Activated effector memory CD4-positive, alpha-beta T cell treated with anti-CD3 and anti-CD28 coated beads, Interleukin-2, amount 50 U/mL, for 16 hours (primary cell): ENCODE data around the gene GZMM.
A peak's percentile ranks its signal among the peaks of the same experiment; 100 is the strongest.

Experiments used
- DNase-seq: peaks from one replicate; pipeline ENCODE4 v3.0.0-alpha.2; 2020

Gene GZMM

DNA sequence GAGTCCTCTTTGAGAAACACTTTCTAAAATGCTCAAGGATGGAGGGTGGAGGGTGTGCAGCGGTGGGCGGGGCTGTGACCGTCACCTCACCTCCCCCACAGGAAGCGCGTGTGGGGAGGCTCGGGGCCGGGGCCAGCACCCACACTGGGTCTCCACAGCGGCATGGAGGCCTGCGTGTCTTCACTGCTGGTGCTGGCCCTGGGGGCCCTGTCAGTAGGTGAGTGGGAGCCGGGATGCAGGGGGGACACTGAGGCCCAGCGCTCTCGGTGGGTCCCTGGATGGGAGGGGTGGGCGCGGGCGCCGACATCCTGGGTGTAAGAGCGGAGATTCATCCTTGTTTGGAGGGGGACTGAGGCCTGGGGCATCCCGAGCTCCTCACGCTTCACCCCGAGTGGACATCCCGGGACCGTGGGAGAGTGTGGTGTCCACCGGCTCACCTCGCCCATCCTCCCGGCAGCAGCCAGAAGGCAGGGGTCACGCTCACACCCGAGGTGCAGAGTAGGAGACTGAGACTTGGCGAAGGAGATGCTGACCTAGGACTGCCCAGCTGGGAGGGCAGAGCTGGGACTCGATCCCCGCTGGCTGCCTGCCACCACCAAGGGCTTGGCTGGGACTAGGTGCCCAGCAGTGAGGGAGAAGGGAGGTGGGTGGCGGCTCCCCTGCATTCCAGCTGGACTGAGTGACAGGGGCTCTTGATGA, at the start of gene GZMM:
Gene GZMM, plus strand, starts transcription at position 144 of the 699 bp plus-strand sequence. Its CDS starts 19 bp downstream, at position 163.
- DNase-seq = peak; percentile 89

DNA sequence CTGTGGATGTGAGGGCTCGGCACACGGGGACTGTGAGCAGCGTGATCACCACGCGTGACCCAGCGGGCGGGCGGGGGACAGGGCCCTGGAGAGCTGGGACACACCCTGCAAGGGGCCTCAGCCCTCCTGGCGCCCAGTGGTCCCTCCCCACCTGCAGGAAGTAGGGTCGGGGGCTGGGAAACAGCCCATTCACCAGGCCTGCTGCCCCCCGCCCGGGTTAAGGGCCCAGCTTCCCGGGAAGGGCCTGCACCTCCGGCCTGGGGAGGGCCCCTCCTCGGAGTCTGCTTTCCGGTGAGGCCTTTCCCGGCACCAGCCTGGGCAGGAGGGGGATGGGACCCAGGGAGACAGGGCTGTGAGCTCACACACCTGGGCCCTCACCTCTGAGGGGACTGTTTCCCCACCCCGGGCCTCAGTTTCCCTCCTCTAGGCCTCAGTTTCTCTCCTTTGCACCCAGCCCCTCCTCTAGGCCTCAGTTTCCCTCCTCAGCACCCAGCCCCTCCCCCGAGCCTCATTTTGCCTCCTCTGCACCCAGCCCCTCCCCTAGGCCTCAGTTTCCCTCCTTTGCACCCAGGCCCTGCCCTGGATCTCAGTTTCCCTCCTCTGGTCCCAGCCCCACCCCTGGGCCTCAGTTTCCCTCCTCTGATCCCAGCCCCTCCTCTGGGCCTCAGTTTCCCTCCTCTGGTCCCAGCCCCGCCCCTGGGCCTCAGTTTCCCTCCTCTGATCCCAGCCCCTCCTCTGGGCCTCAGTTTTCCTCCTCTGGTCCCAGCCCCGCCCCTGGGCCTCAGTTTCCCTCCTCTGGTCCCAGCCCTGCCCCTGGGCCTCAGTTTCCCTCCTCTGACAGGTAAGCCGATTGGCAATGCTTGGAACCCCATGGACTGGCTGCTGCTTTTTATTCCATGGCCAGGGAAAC, 49.4 kb upstream of the GZMM start:
- DNase-seq = peak; percentile 60

DNA sequence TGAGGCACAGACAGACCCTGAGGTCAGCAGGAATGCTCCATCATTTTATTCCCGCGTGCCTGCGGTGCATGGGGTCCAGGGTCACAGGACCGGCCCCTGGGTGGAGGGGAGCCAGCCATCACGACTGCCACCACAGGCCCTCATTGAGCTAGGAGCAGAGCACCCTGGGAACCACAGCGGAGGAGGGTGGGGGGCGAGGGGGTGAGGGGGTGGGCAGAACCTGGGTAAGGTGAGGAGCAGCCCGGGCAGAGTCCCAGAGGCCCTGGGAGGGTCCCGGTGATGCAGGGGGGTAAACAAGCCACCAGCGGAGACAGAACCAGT, 48.8 kb upstream of the GZMM start:
- DNase-seq = peak; percentile 54

DNA sequence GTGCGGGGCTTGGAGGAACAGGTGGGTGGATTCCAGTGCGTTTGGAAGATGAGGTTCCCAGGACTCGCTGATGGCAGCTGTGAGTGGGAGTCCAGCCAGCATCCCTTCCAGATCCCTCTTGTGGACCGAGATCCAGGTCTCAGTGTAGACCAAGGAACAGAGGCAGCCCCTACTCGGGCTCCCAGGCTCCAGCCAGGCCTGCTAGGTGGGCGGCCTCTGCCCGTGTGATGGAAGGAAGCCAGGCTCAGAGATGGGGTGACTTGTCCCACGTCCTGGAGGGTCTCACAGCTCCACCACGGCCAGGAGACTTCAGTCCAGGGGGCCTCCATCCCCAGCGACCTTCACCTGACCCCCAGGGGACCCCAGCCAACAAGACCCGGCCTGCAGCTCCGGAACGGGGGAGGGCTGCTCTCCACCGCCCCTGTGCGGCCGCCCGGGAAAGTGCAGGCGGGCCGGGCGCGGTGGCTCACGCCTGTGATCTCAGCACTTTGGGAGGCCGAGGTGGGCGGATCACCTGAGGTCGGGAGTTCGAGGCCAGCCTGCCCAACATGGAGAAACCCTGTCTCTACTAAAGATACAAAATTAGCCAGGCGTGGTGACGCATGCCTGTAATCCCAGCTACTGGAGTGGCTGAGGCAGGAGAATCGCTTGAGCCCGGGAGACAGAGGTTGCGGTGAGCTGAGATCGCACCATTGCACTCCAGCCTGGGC, 48.3 kb upstream of the GZMM start:
- DNase-seq = peak; percentile 81

DNA sequence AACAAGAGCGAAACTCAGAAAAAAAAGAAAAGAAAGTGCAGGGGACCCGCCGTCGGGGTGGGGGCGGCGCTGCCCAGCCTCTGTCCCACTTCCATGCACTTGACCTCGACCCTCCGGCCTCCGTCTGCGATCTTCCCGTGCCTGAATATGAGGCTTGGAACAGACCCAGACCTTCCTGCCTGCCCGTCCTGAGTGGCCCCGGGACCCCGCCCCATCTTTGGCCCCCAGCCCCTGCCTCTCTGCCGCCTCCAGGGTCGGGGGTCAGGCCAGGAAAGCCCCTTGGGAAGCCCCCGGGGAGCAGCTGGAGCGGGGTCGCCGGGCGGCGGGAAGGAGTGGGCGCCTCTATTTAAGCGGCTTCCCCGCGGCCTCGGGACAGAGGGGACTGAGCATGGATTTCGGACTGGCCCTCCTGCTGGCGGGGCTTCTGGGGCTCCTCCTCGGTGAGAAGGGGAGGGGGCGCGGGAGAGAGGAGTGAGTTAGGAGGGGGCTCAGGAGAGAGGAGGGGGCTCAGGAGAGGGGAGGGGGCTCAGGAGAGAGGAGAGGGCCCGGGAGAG, 47.7 kb upstream of the GZMM start, which contains the start of gene MADCAM1:
Gene MADCAM1, plus strand, starts transcription at position 375 of the 554 bp plus-strand sequence. Its CDS starts 14 bp downstream, at position 389.
- DNase-seq = peak; percentile 58

DNA sequence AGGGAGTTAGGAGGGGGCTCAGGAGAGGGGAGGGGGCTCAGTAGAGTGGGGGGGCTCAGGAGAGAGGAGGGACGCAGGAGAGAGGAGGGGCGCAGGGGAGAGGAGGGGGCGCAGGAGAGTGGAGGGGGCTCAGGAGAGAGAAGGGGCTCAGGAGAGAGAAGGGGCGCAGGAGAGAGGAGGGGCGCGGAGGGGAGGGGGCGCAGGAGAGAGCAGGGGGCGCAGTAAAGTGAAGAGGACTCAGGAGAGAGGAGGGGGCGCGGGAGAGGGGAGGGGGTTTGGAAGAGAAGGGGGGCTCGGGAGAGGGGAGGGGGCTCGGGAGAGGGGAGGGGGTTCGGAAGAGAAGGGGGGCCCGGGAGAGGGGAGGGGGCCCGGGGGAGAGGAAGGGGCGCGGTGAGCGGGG, 46.9 kb upstream of the GZMM start:
- no peak for DNase-seq

DNA sequence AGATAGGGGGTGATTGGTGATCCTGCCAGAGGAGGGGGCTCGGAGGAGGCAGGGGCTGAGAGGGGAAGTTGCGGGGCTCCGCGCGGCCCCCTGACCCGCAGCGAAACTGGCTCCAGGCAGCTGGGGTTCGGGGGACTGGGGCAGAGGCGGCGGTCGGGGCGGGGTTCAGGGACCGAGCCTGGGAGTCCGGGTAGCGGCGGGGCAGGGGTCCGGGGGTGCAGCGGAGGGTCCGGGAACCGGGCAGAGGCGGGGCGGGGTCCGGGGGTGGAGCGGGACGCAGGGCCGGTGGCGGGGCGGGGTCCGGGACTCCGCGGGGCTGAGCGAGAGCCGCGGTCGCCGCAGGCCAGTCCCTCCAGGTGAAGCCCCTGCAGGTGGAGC, 46.4 kb upstream of the GZMM start:
- no peak for DNase-seq

DNA sequence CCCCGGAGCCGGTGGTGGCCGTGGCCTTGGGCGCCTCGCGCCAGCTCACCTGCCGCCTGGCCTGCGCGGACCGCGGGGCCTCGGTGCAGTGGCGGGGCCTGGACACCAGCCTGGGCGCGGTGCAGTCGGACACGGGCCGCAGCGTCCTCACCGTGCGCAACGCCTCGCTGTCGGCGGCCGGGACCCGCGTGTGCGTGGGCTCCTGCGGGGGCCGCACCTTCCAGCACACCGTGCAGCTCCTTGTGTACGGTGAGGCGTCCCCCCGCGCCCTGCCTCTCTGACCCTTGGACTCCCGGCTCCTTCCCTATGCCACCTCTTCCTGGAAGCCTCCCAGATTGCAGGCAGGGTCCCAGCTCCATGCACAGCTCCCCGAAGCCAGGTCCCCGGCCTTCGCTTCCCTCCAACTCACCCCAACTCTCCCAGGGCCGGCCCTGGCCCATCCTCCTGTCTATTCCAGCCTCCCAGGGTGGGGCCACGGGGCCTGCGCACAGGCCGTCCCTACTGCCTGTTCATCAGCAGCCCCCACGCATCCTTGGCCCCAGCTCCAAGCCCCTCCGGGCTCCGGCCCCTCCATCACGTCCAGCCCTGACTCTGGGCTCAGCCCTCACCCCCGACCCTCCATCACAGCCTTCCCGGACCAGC, 45.9 kb upstream of the GZMM start:
- no peak for DNase-seq

DNA sequence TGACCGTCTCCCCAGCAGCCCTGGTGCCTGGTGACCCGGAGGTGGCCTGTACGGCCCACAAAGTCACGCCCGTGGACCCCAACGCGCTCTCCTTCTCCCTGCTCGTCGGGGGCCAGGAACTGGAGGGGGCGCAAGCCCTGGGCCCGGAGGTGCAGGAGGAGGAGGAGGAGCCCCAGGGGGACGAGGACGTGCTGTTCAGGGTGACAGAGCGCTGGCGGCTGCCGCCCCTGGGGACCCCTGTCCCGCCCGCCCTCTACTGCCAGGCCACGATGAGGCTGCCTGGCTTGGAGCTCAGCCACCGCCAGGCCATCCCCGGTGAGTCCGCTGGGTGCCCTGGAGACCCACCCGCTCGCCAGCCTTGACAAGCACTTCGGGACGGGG, 45.4 kb upstream of the GZMM start:
- no peak for DNase-seq

DNA sequence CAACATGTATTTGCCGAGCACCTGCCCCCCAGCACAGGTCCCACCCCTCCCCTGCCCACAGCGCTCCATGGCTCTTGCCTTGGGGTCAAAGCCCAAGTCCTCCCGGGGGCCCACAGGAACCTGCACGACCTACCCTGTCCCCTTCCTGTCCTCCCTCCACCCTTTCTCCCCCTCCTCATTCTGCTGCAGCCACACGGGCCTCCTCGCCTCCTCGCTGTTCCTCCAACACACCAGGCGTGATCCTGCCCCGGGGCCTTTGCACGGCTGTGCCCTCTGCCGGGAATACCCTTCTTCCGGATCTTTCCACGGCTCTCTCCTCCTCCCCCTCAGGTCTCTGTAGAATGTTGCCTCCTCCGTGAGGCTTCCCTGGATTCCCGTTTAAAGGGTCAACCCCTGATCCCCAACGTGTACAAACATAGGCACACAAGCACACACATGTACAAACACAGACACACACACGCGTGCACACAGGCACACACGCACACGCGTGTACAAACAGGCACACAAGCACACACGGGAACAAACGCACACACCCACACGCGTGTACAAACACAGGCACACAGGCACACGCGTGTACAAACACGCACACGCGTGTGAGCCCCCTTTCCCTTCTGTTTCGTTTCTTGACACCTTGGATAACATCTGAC, 44.8 kb upstream of the GZMM start:
- no peak for DNase-seq

DNA sequence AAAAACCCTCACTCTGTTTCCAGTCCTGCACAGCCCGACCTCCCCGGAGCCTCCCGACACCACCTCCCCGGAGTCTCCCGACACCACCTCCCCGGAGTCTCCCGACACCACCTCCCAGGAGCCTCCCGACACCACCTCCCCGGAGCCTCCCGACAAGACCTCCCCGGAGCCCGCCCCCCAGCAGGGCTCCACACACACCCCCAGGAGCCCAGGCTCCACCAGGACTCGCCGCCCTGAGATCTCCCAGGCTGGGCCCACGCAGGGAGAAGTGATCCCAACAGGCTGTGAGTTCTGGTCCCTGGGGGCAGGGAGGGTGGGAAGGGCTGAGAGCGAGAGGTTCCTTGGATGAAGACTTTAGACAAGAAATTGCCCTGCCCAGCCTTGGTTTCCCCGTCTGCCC, 42.2 kb upstream of the GZMM start:
- DNase-seq = no peak

DNA sequence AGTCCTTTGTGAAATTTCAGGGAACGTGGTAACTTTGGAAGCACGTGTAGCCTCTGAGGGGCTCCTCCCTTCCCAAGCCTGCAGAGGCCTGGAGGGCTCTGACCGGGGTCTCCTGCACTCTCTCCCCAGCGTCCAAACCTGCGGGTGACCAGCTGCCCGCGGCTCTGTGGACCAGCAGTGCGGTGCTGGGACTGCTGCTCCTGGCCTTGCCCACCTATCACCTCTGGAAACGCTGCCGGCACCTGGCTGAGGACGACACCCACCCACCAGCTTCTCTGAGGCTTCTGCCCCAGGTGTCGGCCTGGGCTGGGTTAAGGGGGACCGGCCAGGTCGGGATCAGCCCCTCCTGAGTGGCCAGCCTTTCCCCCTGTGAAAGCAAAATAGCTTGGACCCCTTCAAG, 39.2 kb upstream of the GZMM start:
- no peak for DNase-seq

DNA sequence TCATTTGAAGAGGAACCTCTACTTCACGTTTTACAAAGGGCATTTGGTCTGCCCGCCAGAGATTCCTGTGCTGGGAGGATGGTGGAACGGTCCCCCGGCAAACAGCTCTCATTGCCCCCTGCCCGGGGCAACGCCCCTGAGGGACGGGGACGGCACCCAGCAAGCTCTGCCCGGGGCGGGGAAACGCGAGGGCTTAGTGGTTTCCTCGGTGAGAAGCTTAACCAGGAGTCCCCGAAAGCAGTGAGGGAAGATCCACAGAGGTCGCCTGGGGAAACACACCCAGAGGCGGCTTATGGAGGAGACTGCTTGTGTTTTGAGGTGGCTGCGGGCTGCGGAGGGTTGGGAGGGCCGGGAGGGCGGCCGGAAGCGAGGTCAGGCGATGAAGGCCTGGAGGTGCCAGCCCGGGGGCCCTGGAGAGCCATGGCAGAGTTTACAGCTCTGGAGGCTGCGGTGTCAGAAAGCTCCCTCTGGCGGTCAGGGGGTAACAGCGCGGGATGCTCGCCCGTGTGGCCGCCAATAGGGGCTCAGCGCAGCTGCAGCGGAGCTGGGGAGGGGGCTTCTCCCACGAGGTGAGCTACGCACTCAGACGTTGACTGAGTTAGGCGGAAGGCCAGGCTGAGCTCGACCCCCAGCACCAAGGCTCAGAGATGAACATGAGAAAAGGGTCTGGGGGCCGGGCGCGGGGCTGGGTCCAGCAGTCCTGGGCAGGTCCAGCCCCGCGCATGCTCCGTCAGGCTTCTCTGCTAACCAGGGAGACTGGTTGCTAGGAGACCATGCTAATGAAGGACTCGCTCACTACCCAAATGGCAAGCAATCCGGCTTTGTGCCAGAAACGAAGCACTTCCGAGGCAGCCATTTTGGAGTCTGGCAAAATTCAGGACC, 37.2 kb upstream of the GZMM start:
- DNase-seq = peak; percentile 97

DNA sequence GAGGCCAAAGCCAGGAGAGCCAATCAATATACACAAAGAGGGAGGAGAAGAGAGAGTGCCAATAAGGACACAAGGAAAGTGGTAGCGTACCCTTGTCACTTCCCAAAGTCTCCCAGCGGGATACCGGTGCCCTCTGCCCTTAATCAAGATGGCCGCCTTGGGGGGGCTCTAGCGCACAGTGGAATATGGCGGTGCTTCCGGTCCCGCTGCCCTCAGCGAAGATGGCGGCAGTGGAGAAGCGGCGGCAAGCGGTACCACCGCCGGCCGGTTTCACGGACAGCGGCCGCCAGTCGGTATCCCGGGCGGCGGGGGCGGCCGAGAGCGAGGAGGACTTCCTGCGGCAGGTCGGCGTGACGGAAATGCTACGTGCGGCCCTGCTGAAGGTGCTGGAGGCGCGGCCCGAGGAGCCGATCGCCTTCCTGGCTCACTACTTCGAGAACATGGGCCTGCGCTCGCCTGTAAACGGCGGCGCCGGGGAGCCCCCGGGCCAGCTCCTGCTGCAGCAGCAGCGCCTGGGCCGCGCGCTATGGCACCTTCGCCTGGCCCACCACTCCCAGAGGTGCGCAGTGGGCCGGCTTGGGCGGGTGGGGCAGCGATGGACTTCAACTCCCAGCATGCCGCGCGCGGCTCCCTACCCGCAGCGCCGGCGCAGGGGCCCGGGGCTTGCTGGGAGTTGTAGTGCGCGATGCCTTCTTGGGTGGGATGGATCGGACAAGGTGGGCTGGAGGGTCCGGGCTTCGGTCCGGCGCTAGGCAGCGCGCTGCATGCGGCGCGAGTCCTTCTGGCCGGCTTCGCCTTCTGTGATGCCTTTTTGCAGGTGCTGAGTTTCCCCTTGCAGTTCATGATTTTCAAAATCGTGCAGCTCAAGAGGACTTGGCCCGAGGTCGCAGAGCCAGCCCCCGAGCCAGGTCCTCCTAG, 36.3 kb upstream of the GZMM start, which contains the start of gene TPGS1:
Gene TPGS1, plus strand, starts transcription at position 212 of the 918 bp plus-strand sequence. Its CDS starts 10 bp downstream, at position 222.
- DNase-seq = peak; percentile 95

DNA sequence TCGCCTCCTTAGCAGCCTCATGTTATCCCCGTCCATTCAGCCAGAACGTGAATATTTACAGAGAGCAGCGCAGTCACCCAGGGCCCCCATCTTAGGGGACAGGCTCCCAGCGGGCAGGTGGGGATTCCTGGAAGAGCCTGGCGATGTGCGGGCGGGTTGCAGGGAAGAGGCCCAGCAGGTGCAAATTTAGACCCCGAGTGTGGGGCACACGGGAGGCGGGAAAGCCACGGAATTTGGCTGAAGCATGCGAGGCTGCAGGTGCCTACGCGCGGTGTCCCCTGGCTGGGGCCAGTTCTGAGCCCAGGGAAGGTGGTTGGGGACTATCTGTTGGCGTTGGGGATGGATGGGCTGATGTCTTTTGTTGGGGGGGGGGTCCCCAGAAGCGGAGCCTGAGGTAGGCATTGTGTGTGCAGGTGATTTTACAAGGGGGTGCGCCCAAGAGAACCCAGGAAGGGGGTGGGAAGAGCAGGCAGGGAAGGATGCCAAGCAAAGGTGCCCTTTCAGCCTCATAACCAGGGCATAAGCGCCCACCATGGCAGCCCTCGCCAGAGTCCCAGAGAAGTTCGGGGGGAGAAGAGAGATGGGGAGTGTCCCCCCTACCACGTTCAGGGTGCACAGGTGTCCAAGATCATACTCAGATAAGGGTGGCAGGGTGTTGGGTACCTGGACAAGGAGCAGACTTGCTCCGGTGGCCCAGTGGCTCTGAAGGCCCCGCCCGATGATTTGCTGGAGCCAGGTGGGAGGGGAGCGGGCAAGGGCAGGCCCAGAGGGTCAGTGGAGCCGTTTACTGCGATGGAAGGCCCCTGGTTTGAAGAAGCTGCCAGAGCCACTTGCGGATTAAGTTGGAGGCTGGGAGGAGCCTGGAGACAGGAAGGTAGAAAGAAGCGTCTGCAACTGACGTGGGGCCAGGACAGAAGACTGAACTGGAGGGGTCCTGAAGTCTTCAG, 35.4 kb upstream of the GZMM start:
- no peak for DNase-seq

DNA sequence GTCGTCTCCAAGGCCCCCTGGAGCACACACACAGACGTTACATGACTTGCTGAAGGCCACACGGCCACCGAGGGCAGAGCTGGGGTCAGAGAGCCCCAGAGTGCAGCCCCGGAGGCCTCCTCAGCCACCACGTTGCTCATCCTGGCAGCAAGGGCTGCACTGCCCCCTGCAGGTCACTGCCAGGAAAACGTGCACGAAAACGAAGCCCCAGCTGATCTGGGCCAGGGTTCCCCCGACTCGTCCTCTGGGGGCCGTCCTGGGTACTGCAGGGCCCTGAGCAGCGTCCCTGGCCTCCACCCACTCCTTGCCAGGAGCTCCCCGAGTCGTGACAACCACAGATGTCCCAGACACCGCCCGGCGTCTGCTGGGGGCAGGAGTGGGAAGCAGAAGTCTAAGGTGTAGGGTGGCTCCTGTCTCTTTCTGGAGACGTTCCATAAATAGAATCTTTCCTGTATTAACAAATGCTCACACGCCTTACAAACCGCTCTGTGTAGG, 33.2 kb upstream of the GZMM start:
- peak; percentile 97 for DNase-seq

DNA sequence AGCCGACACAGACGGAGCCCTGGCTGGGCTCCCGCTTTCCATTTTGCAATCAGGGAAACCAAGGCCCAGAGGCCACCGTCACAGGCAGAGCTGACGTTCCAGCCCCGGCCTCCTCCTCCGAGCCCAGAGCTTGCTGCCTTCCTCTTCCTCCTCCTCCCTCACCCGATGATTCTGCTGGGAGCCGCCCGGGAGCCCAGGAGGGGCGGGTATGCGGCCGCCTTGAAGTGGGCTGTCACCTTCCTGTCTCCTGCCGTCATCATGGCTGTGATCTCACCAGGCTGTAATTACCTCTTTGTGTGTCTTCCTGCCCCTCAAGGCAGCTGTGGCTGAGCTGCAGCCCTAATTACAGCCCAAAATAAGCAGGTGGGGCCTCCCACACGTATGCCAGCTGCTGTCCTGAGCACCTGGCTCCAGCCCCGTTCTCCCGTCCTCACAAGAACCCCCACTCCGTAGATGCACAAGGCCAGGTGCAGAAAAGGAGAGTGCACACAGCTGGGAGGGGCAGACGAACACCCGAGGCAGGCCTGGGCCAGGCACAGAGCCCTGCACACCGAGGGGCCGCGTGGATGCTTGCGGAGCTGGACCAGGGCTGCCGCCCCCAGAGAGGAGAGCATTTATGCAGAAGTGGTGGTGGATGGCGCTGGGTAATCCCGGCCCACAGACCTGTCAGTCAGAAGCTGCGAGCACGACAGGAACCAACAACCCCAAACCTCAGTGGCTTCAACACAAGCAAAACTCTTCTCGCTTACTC, 32.6 kb upstream of the GZMM start:
- peak; percentile 94 for DNase-seq
